MCF 10A (cell line): ENCODE results near the gene MSANTD7. TPM values are rescaled to one million over a fixed set of nuclear protein-coding genes. Genes with fewer than 3 reads are reported as not detected.
A peak's percentile ranks its signal among the peaks of the same experiment; 100 is the strongest.
"Not testable (repeated sequence)": the region's sequence is repeated elsewhere in the genome, so short reads cannot be mapped to it uniquely, and the experiment has no call there.

Source experiments
- BruUV-seq: library from RNA; stranded (reverse); fragments of 400-500 nt; replicated peaks from 2 replicates; lab custom pipeline; 2021; lab: Mats Ljungman, UMichigan
- CTCF ChIA-PET: fragments of 300-600 bp; sonication (Branson Sonifier 250); formaldehyde crosslinking; extraction: SDS; loops from one replicate; lab custom pipeline; 2021; ENCODE audit warnings: antibody characterized with exemption, inconsistent platforms; lab: Yijun Ruan, JAX
- POLR2A ChIA-PET: fragments of 300-600, 350-650 bp; sonication (Branson Sonifier 250); formaldehyde crosslinking; extraction: SDS; loops from one replicate; lab custom pipeline; 2020; ENCODE audit warnings: antibody characterized with exemption, inconsistent platforms; lab: Yijun Ruan, JAX
- DNase-seq: peaks from one replicate; pipeline ENCODE4 v3.0.0-alpha.2; 2018; ENCODE audit not compliant: unreplicated experiment
- H3K27ac Mint-ChIP-seq: one replicate; pipeline ENCODE4 v1.8.0; 2022; ENCODE audit warnings: mild to moderate bottlenecking, low read depth, mixed read lengths; ENCODE audit not compliant: unreplicated experiment
- H3K27me3 Mint-ChIP-seq: one replicate; pipeline ENCODE4 v1.8.0; 2022; ENCODE audit warnings: mixed read lengths; ENCODE audit not compliant: insufficient read depth, unreplicated experiment
- H3K36me3 Mint-ChIP-seq: one replicate; pipeline ENCODE4 v1.8.0; 2022; ENCODE audit warnings: mild to moderate bottlenecking, moderate library complexity, mixed read lengths; ENCODE audit not compliant: insufficient read depth, unreplicated experiment
- H3K4me1 Mint-ChIP-seq: one replicate; pipeline ENCODE4 v1.8.0; 2022; ENCODE audit warnings: mixed read lengths; ENCODE audit not compliant: insufficient read depth, unreplicated experiment
- H3K4me3 Mint-ChIP-seq: one replicate; pipeline ENCODE4 v1.8.0; 2022; ENCODE audit warnings: mild to moderate bottlenecking, moderate library complexity, mixed read lengths; ENCODE audit not compliant: unreplicated experiment
- H3K9me3 Mint-ChIP-seq: one replicate; pipeline ENCODE4 v1.8.0; 2022; ENCODE audit warnings: mixed read lengths; ENCODE audit not compliant: unreplicated experiment
- CTCF ChIP-seq: fragments of 200-600 bp; IDR thresholded peaks from one replicate; pipeline ENCODE4 v1.8.0; 2022; ENCODE audit warnings: antibody characterized with exemption, mild to moderate bottlenecking; ENCODE audit not compliant: unreplicated experiment
- intact Hi-C: fragments of 100-400 bp; cut with micrococcal nuclease; formaldehyde crosslinking; loops from 2 replicates; pipeline ENCODE4 v1.14.1; 2022
- total RNA-seq: library from RNA; stranded (reverse); gene quantifications from 2 replicates; pipeline ENCODE4 v1.2.3, GENCODE V29; 2022

MSANTD7 gene
- total RNA-seq, 1 experiment from 2014 or later, result 18.1 TPM

- Mint-ChIP-seq H3K4me1 (no peaks in the 10 kb centered on the region), H3K36me3 (no peaks in the 10 kb centered on the region), H3K27me3 (no peaks in the 10 kb centered on the region), H3K9me3 (no peaks in the 10 kb centered on the region), H3K27ac (no peak overlapping the region), H3K4me3 (no peak overlapping the region)
- CTCF ChIA-PET, result interaction anchor here (0.6 to 2.6 kb wide), 3 partner anchors 11 to 838 kb away, joined by 3 to 11 read pairs (median 5); no protein-coding TSS in a partner anchor
- BruUV-seq, result no TSS peak
- DNase-seq, result no peak
- no peak for TF ChIP-seq CTCF
- POLR2A ChIA-PET, result no interaction called here
- intact Hi-C loops, result no loop called here
These were observed 25.8 kb upstream of the MSANTD7 start for GRCh38 chr10:14812271-14812670.

GRCh38 chr10:14815681-14816080 is 22.4 kb upstream of the MSANTD7 start:
- H3K27me3 Mint-ChIP-seq, result no peaks in the 10 kb centered on the region
- no peaks in the 10 kb centered on the region for H3K36me3 Mint-ChIP-seq

GRCh38 chr10:14816717-14817116 is 21.4 kb upstream of the MSANTD7 start:
- BruUV-seq, result not testable (repeated sequence)
- CTCF ChIA-PET, result interaction anchor here (0.9 to 1.1 kb wide), 2 partner anchors 274 to 280 kb away, joined by 3 to 6 read pairs; no protein-coding TSS in a partner anchor

More at GRCh38 chr10:14815681-14816080, 22.4 kb upstream of the MSANTD7 start:
- no peak overlapping the region for H3K27ac Mint-ChIP-seq
- intact Hi-C loops, result no loop called here
- no peak overlapping the region for H3K4me3 Mint-ChIP-seq
- TF ChIP-seq CTCF, result no peak
- BruUV-seq, result no TSS peak
- ChIA-PET POLR2A (no interaction called here), CTCF (interaction anchor here (0.6 kb wide), 1 partner anchor 146 kb away, joined by 5 read pairs; no protein-coding TSS in a partner anchor)
- no peaks in the 10 kb centered on the region for H3K9me3 Mint-ChIP-seq
- DNase-seq, result no peak
- peaks cover 7% of the 10 kb centered on the region for H3K4me1 Mint-ChIP-seq

GRCh38 chr10:14820010-14820774 is 17.9 kb upstream of the MSANTD7 start:
- POLR2A ChIA-PET, result interaction anchor here (1.0 kb wide), 1 partner anchor 275 kb away, joined by 3 read pairs; no protein-coding TSS in a partner anchor

More at GRCh38 chr10:14816717-14817116, 21.4 kb upstream of the MSANTD7 start:
- H3K36me3 Mint-ChIP-seq, intact Hi-C loops, H3K27me3 Mint-ChIP-seq, DNase-seq, H3K4me3 Mint-ChIP-seq, H3K9me3 Mint-ChIP-seq, POLR2A ChIA-PET, H3K27ac Mint-ChIP-seq: not testable (repeated sequence)
- peaks cover 11% of the 10 kb centered on the region for H3K4me1 Mint-ChIP-seq

More at GRCh38 chr10:14820010-14820774, 17.9 kb upstream of the MSANTD7 start:
- no TSS peak for BruUV-seq
- Mint-ChIP-seq H3K9me3 (no peaks in the 10 kb centered on the region), H3K27ac (no peak overlapping the region), H3K4me3 (no peak overlapping the region), H3K4me1 (peaks cover 11% of the 10 kb centered on the region), H3K36me3 (no peaks in the 10 kb centered on the region), H3K27me3 (peaks cover under 1% of the 10 kb centered on the region)
- TF ChIP-seq CTCF, result no peak
- CTCF ChIA-PET, result interaction anchor here (0.6 to 4.1 kb wide), 5 partner anchors 17 to 322 kb away, joined by 3 to 38 read pairs (median 4); no protein-coding TSS in a partner anchor
- intact Hi-C loops, result loop anchor here (5.0 to 10.0 kb wide), 2 partner anchors 623 to 1035 kb away; no protein-coding TSS in a partner anchor
- DNase-seq, result peak; percentile 54
